Thymus (tissue), 11 donors: ENCODE measurements around the gene P2RY2. TPM values are rescaled to one million over a fixed set of nuclear protein-coding genes. Genes with fewer than 3 reads are reported as not detected.

Experiments used
- DNase-seq, 9 donors: peaks; one replicate each; pipeline ENCODE4 v3.0.0-alpha.2; 2013; ENCODE audit warnings: low spot score in 9 of 9, low read depth in 6 of 9, missing footprints in 1 of 9
- H3K27ac ChIP-seq, 2 donors: one replicate each; pipeline ENCODE4 v1.5.1; 2013; ENCODE audit warnings: control low read depth in 1 of 2, low read depth in 1 of 2, low read length in 1 of 2, mild to moderate bottlenecking in 1 of 2, moderate library complexity in 1 of 2
- H3K27me3 ChIP-seq, 2 donors: one replicate each; pipeline ENCODE4 v1.5.1; 2013; ENCODE audit warnings: low read length in 1 of 2; ENCODE audit not compliant: control insufficient read depth in 2 of 2, insufficient read depth in 1 of 2
- H3K36me3 ChIP-seq, 2 donors: one replicate each; pipeline ENCODE4 v1.5.1; 2013; ENCODE audit warnings: low read length in 1 of 2, mild to moderate bottlenecking in 1 of 2, moderate library complexity in 1 of 2; ENCODE audit not compliant: control insufficient read depth in 2 of 2, insufficient read depth in 2 of 2
- H3K4me1 ChIP-seq, 2 donors: one replicate each; pipeline ENCODE4 v1.5.1; 2013; ENCODE audit warnings: low read length in 2 of 2; ENCODE audit not compliant: control insufficient read depth in 2 of 2, insufficient read depth in 2 of 2
- H3K4me3 ChIP-seq, 2 donors: one replicate each; pipeline ENCODE4 v1.5.1; 2013; ENCODE audit warnings: low read length in 2 of 2, control low read depth in 1 of 2, mild to moderate bottlenecking in 1 of 2
- H3K9me3 ChIP-seq, 2 donors: one replicate each; pipeline ENCODE4 v1.5.1; 2013; ENCODE audit warnings: low read length in 1 of 2, mild to moderate bottlenecking in 1 of 2; ENCODE audit not compliant: control insufficient read depth in 2 of 2, insufficient read depth in 1 of 2
- WGBS: extraction: QIAGEN DNeasy Blood & Tissue Kit; methylation state at CpG from one replicate; pipeline ENCODE4 v1.1.7; 2013; 5-methylcytosine and 5-hydroxymethylcytosine counted together
- polyA plus RNA-seq: library from polyadenylated mRNA; stranded (reverse); fragments of 200-250 nt; gene quantifications from one replicate; pipeline ENCODE4 v1.2.3, GENCODE V29; 2013
- total RNA-seq: library from RNA; stranded (reverse); fragments of 120-200 nt; gene quantifications from one replicate; pipeline ENCODE4 v1.2.4, GENCODE V29; 2013
- donor health status: healthy.

The P2RY2 gene
- total and polyA plus RNA-seq, 2 donors = 0.52 to 0.75 TPM

DNA sequence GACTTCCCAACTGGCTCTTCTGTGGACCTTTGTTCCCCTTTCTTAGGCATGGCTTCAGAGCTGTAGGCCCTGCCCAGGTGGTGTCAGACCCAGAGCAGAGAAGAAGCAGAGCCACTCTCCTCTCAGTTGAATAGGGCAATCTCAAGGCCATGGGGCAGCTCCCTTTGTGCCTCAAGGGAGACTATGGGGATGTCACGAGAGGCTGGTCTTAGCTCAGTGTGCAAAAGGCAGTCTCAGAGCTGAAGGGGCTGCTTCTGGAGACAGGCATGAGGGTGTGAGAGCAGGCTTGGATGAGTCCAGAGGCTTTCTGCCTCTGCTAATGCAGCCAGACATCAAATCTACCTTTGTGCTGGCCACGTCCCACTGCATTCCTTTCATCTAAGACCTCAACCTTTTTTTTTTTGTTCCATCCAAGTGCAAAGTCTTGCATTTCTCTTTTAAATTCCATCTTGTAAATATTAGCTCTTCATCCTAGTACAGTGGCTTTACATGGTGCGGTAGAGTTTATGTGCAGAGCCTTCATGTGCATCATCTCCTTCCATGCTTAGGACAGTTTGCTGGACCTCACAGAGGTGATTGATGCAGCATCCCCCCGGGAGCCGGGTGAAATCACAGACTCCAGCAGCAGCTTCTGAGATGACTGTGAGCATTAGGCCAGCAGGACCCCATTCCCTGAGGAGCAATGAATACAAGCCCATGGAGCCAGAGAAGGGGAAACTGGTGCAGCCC lies 41.8 kb upstream of the P2RY2 start:
- Histone ChIP-seq H3K4me3 (no peak overlapping the region), H3K9me3 (no peaks in the 10 kb centered on the region), H3K4me1 (peaks cover 0 to 8% of the 10 kb centered on the region in 2 donors), H3K27ac (no peak overlapping the region), H3K27me3 (no peaks in the 10 kb centered on the region), H3K36me3 (no peaks in the 10 kb centered on the region)
- DNase-seq = no peak
- 91% methylated on average over 5 of the region's 5 CpGs for WGBS

- H3K4me3 ChIP-seq = no peak overlapping the region
- H3K27me3 ChIP-seq = no peaks in the 10 kb centered on the region
- H3K36me3 ChIP-seq = no peaks in the 10 kb centered on the region
- 100% methylated on average over 1 of the region's 1 CpG for WGBS
- H3K4me1 ChIP-seq = peaks cover 0 to 8% of the 10 kb centered on the region in 2 donors
- DNase-seq = no peak
- H3K27ac ChIP-seq = no peak overlapping the region
- no peaks in the 10 kb centered on the region for H3K9me3 ChIP-seq
These were observed 41.3 kb upstream of the P2RY2 start for GRCh38 chr11:73176874-73177155.

- Histone ChIP-seq H3K9me3 (no peaks in the 10 kb centered on the region), H3K4me3 (no peak overlapping the region), H3K27ac (no peak overlapping the region), H3K27me3 (no peaks in the 10 kb centered on the region), H3K4me1 (peaks cover 0 to 8% of the 10 kb centered on the region in 2 donors), H3K36me3 (no peaks in the 10 kb centered on the region)
- no peak for DNase-seq
- WGBS = 98% methylated on average over 3 of the region's 3 CpGs
These were observed 40.7 kb upstream of the P2RY2 start for GRCh38 chr11:73177380-73177777.

DNA sequence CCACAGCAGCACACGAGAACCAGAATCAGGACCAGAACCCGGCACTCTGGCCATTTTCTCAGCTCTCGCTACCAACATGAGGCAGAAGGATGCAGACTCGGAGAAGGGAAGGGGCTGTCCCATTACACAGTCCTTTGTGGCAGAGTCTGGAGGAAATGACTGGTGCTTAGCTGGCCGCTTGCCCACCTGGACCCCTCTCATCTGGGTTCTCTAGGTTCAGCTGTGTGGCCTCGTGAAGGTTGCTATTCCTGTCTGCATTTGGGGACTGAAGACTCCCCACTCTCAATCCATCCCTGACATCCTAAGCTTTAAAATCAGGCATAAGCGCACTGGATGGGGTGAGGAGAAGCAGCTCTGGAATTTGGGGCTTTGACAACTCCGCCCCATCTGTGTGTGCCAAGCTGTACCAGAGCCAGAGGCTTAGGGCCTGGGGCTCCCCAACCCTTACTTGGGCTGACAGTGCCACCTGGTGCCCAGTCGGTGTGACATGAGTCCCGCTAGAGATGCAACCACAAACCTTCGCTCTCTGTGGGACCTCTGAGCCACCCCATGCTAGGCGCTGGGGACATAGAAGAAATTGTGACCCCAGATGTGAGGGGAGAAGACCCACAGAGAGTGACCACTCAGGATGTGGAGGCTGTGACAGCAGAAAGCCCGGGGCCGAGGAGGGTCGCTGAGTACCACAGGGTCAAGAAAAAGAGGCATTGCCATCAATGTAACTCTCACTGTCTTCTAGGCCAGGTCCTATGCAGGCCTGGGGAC lies 40.1 kb upstream of the P2RY2 start:
- 54% methylated on average over 15 of the region's 15 CpGs for WGBS
- DNase-seq = peak; percentile 60 to 86 (median 69)
- Histone ChIP-seq H3K9me3 (no peaks in the 10 kb centered on the region), H3K27ac (no peak overlapping the region), H3K36me3 (no peaks in the 10 kb centered on the region), H3K4me3 (no peak overlapping the region), H3K27me3 (no peaks in the 10 kb centered on the region), H3K4me1 (peaks cover 0 to 8% of the 10 kb centered on the region in 2 donors)

DNA sequence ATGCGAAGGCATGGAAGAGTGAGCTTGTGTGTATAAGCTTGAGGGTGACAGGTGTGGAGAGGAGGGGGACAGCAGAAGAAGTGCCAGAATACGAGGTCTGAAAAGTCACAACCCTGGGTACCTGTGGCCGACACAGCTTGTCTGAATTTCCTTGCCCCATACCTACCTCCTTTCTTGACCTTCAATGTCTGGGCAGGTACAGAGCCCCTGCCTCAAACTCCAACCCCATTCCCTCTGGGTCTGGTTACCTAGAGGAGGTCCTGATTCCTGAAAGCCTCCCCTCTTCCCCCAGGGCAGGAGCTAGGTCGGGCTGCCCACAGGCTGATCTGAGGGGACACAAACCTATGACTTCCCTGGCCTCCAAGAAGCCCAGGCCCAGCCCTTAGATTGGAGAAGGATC lies 39.4 kb upstream of the P2RY2 start:
- H3K27ac ChIP-seq = no peak overlapping the region

GRCh38 chr11:73182824-73183321 lies 35.2 kb upstream of the P2RY2 start:
- Histone ChIP-seq H3K4me1 (peaks cover 0 to 10% of the 10 kb centered on the region in 2 donors), H3K9me3 (no peaks in the 10 kb centered on the region), H3K27ac (no peak overlapping the region), H3K4me3 (no peak overlapping the region), H3K36me3 (no peaks in the 10 kb centered on the region), H3K27me3 (no peaks in the 10 kb centered on the region)
- DNase-seq = no peak
- WGBS = 83% methylated on average over 3 of the region's 3 CpGs

More for the DNA sequence above, 39.4 kb upstream of the P2RY2 start:
- 97% methylated on average over 4 of the region's 4 CpGs for WGBS
- Histone ChIP-seq H3K4me1 (peaks cover 0 to 8% of the 10 kb centered on the region in 2 donors), H3K4me3 (no peak overlapping the region), H3K27me3 (no peaks in the 10 kb centered on the region), H3K36me3 (no peaks in the 10 kb centered on the region), H3K9me3 (no peaks in the 10 kb centered on the region)
- DNase-seq = no peak

DNA sequence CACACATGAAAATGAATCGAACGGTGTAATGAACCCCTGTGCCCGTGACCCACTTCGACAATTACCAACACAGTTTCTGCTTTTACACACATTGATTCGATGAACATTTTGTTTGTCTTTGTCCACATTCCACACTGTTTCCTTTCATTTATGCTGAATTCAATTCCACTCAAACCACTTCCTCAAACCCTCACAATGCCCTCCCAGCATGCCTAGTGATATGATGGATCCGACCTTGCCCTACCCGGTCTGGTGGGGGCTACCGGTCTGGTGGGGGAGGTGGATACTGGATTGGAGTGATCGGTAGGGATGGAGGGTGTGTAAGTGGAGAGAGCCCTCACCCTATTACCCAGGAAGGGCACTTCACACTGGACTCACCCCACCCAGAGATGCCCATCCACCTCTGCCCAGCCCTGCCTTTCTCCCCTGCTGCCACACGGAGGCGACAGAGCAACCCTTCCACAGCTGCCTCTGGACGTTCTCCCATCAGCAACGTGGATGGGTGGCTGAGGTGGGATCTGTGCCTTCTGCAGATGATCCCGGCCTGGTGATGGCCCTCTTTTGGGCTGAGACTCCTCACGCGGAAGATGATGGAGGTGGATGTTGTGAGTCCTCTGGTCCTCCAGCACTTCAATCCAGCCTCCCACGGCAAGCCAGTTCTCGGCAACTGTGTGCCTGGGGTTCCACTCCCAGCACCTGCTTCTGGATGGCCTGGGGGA lies 33.0 kb upstream of the P2RY2 start:
- Histone ChIP-seq H3K36me3 (no peaks in the 10 kb centered on the region), H3K27me3 (no peaks in the 10 kb centered on the region), H3K4me3 (peak overlapping the region; percentile 4 to 6), H3K4me1 (peaks cover 0 to 21% of the 10 kb centered on the region in 2 donors), H3K27ac (no peak overlapping the region), H3K9me3 (no peaks in the 10 kb centered on the region)
- WGBS = 26% methylated on average over 18 of the region's 18 CpGs
- peak in 5 of 9 donors; percentile 25 to 53 (median 39) for DNase-seq

GRCh38 chr11:73185680-73186293 lies 32.3 kb upstream of the P2RY2 start:
- no peak overlapping the region for H3K4me3 ChIP-seq
- H3K36me3 ChIP-seq = no peaks in the 10 kb centered on the region
- 85% methylated on average over 13 of the region's 13 CpGs for WGBS
- peaks cover 0 to 23% of the 10 kb centered on the region in 2 donors for H3K4me1 ChIP-seq
- DNase-seq = no peak
- H3K27ac ChIP-seq = no peak overlapping the region
- H3K9me3 ChIP-seq = no peaks in the 10 kb centered on the region
- no peaks in the 10 kb centered on the region for H3K27me3 ChIP-seq
